Retinal pigment epithelial cell (primary cell): ENCODE data around the gene DMXL2.

Experiments
- DNase-seq: peaks from one replicate; pipeline ENCODE4 v3.0.0-alpha.2; 2010; ENCODE audit warnings: low read depth
- H3K4me3 ChIP-seq: 2 replicates; pipeline ENCODE4 v1.5.1; 2011; ENCODE audit warnings: mild to moderate bottlenecking, low read length, control low read depth, moderate library complexity
- TF ChIP-seq, protein P1 (sequence below): conservative IDR thresholded peaks from 2 replicates; pipeline ENCODE4 v1.5.1; 2011; ENCODE audit warnings: low read depth, low read length, control low read depth, inconsistent platforms

DMXL2 gene

DNA sequence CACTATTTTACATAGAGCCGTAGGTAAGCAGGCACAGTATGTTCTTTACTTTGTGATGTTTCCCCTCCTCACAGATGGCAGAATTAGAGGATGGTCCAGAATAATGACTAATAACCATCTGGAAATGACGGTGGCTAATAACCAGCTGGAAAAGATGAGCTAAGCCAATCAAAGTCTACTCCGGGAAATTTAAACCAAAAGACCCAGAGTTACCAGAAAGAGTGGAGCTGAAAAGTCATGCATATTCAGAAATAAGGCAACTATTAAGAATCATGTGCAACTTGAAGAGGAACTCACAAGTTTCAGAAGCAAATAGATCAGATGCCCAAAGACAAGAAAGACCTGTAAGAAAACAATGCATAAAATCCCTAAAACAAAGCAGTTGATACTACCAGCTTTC lies 33.6 kb downstream of the DMXL2 start:
- DNase-seq: no peak
- TF ChIP-seq, protein P1, sequence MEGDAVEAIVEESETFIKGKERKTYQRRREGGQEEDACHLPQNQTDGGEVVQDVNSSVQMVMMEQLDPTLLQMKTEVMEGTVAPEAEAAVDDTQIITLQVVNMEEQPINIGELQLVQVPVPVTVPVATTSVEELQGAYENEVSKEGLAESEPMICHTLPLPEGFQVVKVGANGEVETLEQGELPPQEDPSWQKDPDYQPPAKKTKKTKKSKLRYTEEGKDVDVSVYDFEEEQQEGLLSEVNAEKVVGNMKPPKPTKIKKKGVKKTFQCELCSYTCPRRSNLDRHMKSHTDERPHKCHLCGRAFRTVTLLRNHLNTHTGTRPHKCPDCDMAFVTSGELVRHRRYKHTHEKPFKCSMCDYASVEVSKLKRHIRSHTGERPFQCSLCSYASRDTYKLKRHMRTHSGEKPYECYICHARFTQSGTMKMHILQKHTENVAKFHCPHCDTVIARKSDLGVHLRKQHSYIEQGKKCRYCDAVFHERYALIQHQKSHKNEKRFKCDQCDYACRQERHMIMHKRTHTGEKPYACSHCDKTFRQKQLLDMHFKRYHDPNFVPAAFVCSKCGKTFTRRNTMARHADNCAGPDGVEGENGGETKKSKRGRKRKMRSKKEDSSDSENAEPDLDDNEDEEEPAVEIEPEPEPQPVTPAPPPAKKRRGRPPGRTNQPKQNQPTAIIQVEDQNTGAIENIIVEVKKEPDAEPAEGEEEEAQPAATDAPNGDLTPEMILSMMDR: no peak
- H3K4me3 ChIP-seq: no peak overlapping the region

DNA sequence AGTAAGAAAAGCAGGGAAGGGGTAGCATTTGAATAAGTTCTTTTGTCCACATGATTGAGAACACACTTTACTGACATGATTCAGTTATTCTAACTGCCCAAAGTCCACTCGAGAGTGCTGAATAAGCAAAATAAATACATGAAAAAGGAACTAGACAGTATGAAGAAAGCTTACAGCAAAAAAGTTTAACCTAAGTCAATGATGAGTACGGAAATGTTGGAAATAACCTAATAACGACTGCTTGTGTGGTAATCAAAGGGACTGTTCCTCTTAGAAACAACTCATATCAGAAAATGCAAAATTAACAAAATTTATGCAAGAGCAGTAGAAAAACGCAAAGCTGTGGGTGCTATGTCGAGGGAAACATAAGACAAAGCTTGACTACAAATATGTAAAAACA lies 36.6 kb downstream of the DMXL2 start:
- no peak overlapping the region for H3K4me3 ChIP-seq
- TF ChIP-seq, protein P1: no peak
- no peak for DNase-seq

DNA sequence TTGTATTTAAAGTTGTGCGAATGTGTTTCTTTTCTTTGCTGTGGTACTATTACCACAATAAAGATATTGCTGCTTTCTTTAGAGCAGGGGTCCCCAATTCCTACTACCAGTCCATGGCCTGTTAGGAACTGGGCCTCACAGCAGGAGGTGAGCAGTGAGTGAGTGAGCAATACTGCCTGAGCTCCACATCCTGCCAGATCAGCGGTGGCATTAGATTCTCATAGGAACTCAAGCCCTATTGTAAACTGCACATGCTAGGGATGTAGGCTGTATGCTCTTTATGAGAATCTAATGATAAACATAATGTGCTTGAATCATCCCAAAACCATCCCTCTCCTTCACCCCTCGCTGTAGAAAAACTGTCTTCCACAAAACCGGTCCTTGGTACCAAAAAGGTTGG lies 41.6 kb downstream of the DMXL2 start:
- DNase-seq: no peak
- no peak overlapping the region for H3K4me3 ChIP-seq
- TF ChIP-seq, protein P1: no peak

DNA sequence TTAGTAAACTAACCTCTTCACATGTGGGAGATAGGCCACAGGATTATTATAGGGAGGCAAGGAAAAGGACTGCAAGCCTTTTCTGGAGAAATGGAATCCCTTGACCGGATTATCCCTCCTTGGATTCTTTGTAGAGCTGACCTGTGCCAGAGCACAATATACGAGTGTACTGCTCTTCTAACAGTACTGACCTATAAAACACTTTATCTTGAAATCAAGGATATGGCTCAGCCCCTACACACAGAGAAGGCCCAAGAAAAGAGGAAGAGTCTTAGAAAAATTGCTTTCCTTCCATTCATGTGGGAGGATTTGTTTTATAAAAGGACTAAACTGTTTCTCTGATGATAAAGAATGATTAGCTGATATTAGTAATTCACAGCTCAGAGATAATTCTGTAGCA lies 42.2 kb downstream of the DMXL2 start:
- no peak for DNase-seq
- TF ChIP-seq, protein P1: no peak

DNA sequence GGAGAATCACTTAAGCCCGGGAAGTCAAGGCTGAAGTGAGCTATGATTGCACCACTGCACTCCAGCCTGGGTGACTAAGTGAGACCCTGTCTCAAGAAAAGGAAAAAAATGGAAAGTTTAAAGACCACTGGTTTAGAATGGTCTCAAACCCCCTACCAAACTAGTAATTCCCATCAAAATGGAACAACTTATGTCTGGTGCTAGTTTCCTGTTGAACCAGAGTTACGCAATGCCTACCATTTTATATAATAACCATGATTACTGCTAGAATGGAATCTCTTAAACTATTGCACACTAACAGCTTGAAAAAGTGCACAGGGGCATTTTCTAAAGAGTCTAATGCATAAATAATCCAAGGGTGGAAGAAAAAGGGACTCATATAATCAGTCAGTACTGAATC lies 43.6 kb downstream of the DMXL2 start:
- TF ChIP-seq, protein P1: no peak
- H3K4me3 ChIP-seq: no peak overlapping the region
- no peak for DNase-seq

More for the DNA sequence above, 42.2 kb downstream of the DMXL2 start:
- no peak overlapping the region for H3K4me3 ChIP-seq

DNA sequence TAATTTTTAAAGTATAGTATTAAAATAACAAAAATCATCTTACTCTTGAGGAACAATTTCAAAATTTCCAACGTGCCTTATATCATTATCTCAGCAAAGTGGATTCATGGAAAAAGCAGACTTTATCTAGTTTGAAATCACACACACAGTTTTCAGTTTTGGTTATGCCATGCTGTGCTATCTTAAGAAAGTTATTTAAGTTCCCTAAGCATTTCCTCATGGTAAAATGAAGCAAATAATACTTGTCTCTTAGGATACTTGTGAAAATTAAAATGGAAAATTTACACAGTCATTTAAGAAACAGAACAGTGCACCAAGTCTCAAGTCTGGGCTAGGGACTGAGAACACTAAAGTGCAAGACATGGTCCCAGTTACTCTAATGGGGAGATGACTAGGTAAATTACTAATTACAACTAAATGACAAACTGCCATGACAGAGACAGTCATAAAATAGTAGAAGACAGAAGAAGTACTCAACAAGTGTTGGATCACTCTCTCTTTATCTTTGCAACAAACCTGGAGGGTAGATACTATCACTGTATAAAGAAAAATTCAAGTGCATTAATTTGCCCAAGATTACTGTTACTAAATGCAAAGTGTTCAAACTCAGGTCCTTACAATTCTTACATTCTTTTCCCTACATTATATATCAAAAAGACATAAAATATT lies 44.8 kb downstream of the DMXL2 start:
- no peak overlapping the region for H3K4me3 ChIP-seq
- TF ChIP-seq, protein P1: no peak
- no peak for DNase-seq

DNA sequence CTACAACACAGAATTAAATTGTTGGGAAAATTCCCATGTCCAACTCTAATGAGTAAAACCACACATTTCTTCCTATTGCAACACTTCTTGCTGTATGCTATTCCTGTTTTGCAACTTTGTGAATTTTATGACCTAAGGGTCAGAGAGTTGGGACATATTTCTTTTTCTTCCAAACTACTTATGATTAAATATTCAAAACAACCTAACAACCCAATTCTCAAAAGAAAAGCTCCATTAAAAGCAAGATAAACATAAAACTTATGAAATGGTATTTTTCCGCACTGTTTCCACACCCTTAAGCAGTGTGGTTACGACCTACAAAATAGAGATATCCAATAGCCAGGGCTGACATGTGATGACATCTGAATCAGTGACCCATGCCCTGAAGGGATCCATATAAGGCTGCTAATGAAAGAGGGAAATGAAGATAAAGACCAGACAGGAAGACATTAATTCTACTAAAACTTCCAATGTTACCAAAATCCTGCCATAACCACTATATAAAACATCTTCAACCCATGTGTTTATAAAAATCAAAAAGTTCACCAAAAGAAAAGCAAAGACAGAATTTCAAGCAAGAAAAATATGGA lies 45.6 kb downstream of the DMXL2 start:
- no peak overlapping the region for H3K4me3 ChIP-seq
- TF ChIP-seq, protein P1: no peak
- DNase-seq: peak; percentile 2
